GM19452 (cell line): ENCODE data around the gene KLK10.

ENCODE experiments used
- ATAC-seq: cut with Tn5 transposase; IDR thresholded peaks from one replicate; pipeline ENCODE4 v1.9.1; 2021; ENCODE audit not compliant: unreplicated experiment

The KLK10 gene

GRCh38 chr19:51026554-51026831, 7.0 kb upstream of the KLK10 start, which contains the start of gene KLK11:
TSS of gene KLK11 (minus strand) at chr19:51026616. CDS start at chr19:51025631, 985 bp downstream.
- ATAC-seq, result no peak

DNA sequence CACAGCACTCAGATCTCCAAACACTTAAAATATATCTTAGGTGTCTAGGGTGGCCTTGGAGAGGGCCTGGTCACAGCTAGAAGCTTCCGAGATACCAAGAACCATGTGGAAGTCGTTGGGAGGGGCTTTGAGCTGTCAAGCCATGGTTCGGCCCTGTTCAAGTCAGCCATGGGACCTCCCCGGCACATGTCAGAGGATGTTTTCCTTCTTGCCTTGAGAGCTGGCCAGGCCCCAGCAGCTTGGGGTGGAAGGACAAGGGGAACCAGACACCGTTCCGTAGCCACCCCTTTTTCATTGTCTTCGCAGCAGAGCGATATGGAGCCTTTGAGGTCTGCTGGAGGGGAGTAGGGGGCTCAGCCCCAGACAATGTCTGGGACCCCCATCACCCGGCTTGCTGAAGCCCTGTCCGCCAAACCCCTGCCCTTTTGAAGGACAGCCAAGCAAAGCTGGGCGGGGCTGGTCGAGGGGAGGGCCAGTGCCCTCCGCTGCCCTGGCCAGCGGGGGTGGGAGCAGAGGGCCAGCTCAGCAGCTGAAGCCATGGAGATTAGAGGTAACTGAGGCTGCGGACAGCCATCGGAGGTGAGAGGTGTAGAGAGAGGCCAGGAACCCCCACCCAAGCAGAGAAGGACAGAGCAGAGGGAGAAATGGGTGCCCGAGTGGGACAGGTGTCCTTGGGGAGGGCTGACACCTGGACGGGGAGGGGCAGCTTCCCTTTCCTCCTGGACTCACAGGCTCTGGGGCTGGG, 6.5 kb upstream of the KLK10 start:
- no peak for ATAC-seq

DNA sequence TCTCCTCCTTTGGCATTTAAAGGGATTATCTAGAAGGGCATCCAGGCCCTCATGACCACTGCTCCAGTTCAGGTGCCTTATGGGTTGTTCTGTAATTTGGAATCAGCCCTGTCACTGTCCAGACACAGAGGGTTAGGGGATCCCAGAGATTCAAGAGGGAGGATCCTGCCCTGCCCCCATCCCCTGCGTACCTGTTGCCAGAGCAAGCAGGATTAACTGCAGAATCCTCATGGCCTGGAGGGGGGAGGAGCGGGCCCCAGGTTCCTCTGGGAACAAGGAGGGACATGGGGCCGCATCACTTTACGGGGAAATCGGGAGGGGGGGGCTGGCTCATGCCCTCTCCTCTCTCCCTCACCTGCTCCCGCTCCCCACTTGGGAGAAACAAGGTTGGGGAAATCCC, 5.9 kb upstream of the KLK10 start:
- no peak for ATAC-seq

DNA sequence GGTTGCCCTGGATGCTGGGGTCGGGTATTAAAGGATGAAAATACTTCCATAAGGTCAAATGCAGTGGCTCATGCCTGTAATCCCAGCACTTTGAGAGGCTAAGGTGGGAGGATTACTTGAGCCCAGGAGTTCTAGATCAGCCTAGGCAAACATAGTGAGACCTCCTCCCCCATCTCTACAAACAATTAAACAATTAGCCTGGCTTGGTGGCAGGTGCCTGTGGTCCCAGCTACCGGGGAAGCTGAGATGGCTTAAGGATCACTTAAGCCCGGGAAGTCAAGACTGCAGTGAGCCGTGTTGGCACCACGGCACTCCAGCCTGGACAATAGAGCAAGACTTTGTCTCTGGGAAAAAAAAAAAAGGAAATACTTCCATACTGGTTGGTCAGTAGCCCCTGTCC, 5.4 kb upstream of the KLK10 start:
- no peak for ATAC-seq

DNA sequence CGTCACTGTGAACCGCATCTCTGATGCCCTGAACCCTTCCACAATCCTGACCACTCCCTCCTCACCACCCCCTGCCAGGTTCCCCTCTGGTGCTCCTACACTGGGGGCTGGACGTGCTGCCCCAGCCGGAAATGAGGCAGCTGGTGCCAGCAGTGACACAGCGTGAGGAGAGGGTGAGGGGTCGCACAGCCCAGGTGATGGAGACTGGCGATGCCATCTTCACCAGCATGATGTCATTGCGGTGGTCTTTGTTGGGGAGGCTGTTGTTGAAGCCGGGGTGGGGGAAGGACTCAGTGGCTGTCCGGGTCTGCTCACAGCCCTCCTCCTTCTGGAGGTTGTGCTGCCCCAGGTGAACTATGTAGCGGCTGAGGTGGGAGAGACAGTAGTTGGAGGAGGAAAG, 4.4 kb upstream of the KLK10 start:
- no peak for ATAC-seq

DNA sequence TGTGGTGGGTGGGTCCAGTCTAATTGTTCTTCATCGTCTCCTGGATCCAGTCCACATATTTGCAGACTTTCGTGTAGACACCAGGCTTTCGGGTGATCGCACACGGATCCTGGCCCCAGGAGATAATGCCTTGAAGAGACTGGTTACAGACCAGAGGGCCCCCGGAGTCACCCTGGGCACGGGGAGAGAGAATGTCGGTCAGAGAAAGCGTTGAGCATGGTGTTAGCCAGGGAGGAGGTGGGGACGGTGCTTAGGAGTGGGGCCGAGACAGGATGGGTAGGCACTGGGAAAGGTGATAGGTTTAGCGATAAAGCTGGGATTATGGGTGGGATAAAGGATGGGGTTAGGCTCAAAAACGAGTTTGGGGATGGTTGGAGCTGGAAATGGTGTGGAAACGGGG, 3.0 kb upstream of the KLK10 start:
- ATAC-seq, result no peak

DNA sequence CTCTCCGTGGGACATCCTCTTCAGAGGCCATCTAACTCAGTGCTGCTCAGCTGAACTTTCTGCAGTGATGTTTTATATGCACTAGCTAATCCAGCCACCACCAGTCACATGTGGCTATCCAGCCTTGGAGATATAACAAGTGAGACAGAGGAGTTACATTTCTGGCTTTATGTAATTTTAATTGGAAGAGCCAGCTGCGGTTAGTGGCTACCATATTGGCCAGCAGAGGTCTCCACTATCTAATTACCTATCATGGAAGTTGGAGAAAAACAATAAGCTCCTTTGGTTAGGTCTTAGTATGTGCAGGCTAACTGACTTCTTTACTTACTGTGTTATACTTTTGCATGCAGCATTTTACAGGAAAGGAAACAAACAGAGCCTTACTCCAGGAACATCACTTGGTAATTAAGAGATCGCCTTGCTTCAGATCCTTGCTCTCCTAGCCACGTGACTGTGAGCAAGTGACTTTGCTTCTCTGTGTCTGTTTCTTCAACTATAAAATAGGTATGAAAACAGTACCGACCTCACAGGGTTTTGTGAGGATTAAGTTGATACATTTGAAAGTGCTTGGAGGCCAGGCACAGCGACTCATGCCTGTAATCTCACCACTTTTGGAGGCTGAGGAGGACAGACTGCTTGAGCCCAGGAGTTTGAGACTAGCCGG, 1.6 kb upstream of the KLK10 start:
- ATAC-seq, result no peak

DNA sequence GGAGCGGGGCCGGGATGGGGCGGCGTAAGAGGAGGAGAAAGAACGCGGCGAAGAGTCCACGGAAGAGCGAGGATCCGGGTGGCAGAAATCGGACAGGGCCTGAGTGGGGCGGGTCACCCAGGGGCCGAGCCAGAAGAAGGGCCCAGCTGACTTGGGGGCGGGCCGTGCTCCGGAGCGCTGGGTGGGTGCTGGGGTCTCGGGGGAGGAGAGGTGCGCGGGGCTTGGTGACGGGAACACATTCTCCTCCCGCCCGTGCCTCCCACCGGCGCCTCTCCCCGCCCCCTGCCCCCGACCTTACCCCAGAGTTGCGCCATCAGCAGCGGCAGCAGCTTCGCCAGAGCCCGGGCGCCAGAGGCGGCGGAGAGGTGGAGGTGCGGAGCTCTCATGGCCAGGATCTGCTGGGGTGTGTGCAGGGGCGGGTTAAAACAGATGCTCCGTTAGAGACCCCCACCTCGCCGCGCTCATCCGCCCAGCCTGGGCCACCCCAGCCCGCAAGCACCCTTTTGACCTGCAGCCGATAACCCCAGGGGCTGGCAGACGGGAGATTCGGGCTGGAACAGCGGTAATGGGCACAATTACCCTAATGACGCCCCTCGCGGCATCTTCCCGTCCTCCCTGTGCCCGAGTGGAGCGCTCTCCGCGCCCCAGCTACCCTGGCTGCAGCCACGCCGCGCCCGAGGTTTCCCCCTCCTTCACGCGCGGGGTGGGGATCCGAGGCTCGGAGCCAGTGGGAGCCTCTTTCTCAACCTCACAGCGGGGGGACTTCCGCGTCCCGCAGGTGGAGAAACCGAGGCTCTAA, 565 bp downstream of the KLK10 start:
- no peak for ATAC-seq

- ATAC-seq, result no peak
Measured at GRCh38 chr19:51016798-51017683, 2.5 kb downstream of the KLK10 start.

DNA sequence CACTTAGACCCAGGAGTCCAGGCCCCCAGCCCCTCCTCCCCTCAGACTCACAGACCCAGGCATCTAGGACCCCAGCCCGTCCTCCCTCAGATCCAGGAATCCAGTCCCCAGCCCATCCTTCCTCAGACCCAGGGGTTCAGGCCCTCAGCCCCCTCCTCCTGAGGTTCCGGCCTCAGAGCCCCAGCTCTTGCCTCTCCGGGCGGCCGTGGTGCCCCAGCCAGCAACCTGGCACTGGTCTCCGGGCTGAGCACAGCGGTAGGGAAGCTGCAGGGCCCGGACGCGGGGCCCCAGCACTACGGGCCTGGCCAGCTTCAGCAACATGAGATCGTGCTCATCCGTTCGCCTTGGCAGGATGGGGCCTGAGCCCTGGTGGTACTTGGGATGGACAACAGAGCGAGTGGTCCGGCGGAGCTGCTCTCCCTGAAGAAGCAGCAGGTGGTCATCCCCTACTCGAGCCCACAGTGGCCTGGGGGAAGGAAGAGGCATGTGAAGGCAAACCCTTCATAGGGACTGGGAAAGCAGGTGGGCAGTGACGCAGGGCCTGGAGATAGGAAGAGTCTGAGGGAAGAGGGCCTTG, 3.7 kb downstream of the KLK10 start:
- ATAC-seq, result no peak

DNA sequence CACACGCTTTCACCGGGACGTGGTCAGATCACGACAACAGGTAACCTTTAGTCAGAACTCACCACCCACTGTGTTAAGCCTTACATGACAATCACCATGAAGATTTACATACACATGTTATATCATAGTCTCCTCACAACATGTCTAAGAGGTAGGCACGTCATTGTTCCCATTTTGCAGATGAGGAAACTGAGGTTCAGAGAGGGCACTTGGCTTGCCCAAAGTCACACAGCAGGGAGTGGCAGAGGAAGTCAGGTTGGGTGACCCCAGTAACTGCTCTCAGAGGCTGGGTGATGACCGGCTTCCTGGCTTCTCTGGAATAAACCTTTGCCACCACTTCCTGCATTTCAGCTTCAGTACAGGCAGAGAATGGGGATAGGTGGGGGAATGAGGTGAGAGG, 5.3 kb downstream of the KLK10 start:
- ATAC-seq, result no peak

- no peak for ATAC-seq
Measured at GRCh38 chr19:51012661-51013190, 6.8 kb downstream of the KLK10 start.

DNA sequence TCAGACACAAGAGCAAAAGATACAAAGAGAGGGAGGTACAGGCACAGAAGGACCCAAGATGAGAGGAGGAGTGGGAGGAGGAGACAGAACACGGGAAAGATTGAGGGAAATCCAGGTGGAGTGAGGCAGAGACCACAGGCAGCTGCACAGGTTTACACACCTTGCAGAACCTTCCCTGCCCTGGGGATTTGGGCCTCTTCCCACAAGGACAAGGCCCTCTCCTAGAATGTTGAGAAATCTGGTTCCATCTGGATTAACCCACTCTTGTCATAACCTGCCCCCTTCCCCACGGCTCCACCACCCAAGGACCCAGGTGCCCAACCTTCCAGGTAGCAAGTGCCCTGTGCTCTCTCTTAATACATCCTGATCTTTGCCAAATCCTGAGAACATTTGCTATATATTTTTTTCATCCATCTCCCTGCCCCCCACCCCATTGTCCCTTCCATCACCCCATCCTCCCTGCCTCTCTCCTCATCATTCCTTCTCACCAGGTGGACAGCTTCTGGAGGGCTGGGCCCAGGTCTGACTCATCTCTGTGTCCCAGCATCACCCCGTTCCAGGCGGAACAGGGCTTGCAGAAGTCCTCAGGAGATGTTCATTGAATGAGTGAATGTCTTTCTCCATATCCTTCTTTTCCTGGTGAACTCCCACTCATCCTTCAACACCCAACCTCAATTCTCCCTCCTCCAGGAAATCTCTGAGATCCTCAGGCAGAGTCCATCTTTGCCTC, 9.3 kb downstream of the KLK10 start:
- no peak for ATAC-seq

GRCh38 chr19:51009061-51009891, 10.2 kb downstream of the KLK10 start:
- no peak for ATAC-seq

DNA sequence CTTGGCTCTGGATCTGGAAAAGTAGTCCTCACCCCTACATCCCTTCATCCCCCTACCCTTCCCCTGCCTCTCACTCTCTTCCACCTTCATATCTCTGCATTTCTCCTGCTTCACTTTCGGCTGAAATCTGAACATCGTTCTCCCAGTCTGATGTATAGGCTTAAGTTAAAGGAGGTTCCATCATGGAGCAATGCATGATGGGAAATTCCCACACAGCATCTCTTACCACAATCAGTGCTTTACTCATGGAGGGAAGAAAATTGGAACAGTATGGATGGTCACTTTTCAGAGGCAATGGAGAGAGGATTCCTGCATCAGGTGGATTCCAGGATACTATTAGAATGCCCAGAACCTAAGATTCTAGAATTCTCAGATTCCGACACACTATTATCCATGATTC, 12.0 kb downstream of the KLK10 start:
- no peak for ATAC-seq

- no peak for ATAC-seq
Measured at GRCh38 chr19:51006406-51006805, 13.1 kb downstream of the KLK10 start.

DNA sequence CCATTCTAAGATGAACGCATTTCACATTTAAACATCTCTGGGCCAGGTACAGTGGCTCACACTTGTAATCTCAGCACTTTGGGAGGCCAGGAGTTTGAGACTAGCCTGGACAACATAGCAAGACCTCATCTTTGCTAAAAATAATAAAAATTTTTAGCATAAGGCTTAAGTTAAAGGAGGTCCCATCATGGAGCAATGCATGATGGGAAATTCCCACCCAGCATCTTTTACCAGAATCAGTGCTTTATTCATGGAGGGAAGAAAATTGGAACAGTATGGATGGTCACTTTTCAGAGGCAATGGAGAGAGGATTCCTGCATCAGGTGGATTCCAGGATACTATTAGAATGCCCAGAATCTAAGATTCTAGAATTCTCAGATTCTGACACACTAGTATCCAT, 14.3 kb downstream of the KLK10 start:
- no peak for ATAC-seq

GRCh38 chr19:51003316-51003715, 16.2 kb downstream of the KLK10 start:
- ATAC-seq, result no peak
